C4-2B (cell line): ENCODE measurements around the gene KCNAB2.

ENCODE experiments used
- CTCF ChIP-seq: fragments of 450-650 bp; conservative IDR thresholded peaks from 2 replicates; pipeline ENCODE4 v1.5.1; 2017; ENCODE audit warnings: mild to moderate bottlenecking
- ZFX ChIP-seq: fragments of 450-650 bp; IDR thresholded peaks from 2 replicates; pipeline ENCODE4 v1.6.1; 2017

GRCh38 chr1:6130596-6130995 is 84.9 kb downstream of the KCNAB2 start:
- TF ChIP-seq CTCF = no peak
- TF ChIP-seq ZFX = no peak
